22Rv1 (cell line): Measurements from ENCODE around the gene PSMA6.

Source experiments
- ZFX ChIP-seq: fragments of 450-650 bp; IDR thresholded peaks from 2 replicates; pipeline ENCODE4 v1.6.1; 2017; ENCODE audit warnings: antibody characterized with exemption, borderline replicate concordance
- TF ChIP-seq, protein P1 (sequence below): fragments of 450-650 bp; IDR thresholded peaks from 2 replicates; pipeline ENCODE4 v1.5.1; 2017; ENCODE audit warnings: mild to moderate bottlenecking

DNA sequence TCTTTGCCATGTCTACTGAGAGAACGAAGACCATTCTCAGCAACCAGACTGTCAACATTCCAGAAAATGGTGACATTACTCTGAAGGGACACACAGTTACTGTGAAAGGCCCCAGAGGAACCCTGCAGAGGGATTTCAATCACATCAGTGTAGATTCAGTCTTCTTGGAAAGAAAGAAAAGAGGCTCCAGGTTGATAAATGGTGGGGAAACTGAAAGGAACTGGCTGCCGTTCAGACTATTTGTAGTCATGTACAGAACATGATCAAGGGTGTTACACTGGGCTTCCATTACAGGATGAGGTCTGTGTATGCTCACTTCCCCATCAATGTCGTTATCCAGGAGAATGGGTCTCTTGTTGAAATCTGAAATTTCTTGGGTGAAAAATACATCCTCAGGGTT, 29.7 kb upstream of the PSMA6 start:
- TF ChIP-seq, protein P1, sequence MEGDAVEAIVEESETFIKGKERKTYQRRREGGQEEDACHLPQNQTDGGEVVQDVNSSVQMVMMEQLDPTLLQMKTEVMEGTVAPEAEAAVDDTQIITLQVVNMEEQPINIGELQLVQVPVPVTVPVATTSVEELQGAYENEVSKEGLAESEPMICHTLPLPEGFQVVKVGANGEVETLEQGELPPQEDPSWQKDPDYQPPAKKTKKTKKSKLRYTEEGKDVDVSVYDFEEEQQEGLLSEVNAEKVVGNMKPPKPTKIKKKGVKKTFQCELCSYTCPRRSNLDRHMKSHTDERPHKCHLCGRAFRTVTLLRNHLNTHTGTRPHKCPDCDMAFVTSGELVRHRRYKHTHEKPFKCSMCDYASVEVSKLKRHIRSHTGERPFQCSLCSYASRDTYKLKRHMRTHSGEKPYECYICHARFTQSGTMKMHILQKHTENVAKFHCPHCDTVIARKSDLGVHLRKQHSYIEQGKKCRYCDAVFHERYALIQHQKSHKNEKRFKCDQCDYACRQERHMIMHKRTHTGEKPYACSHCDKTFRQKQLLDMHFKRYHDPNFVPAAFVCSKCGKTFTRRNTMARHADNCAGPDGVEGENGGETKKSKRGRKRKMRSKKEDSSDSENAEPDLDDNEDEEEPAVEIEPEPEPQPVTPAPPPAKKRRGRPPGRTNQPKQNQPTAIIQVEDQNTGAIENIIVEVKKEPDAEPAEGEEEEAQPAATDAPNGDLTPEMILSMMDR = no peak
- TF ChIP-seq ZFX = no peak
